ENCODE results near the gene ZNF691.

ZNF691 gene

GRCh38 chr1:42816585-42817439 is 29.6 kb upstream of the ZNF691 start, which contains the start of the genes ERMAP and SVBP:
Gene ERMAP, plus strand, starts transcription at chr1:42817122. Its CDS starts 13,327 bp downstream, at chr1:42830449.
Gene SVBP, minus strand, starts transcription at chr1:42817397. Its CDS starts 853 bp downstream, at chr1:42816544.
- peaks cover 18% of the 10 kb centered on the region for H3K4me1 ChIP-seq (ENCODE audit: low read depth, poor library complexity, severe bottlenecking)
- H3K79me2 ChIP-seq (ENCODE audit: insufficient read depth, low read depth), result no peaks in the 10 kb centered on the region
- peak within 1 kb of the TSS; percentile 75 for H3K27ac ChIP-seq
- H3K36me3 ChIP-seq (ENCODE audit: insufficient read depth), result no peaks in the 10 kb centered on the region
- TF ChIP-seq CTCF (conservative IDR thresholded peaks at IDR 0.05; ENCODE audit: low read depth, low read length), result no peak
- no peaks in the 10 kb centered on the region for H4K20me1 ChIP-seq (ENCODE audit: insufficient read depth)
- H3K9ac ChIP-seq, result peak within 1 kb of the TSS; percentile 88
- H3K4me2 ChIP-seq, result peak within 1 kb of the TSS; percentile 95
- no peaks in the 10 kb centered on the region for H3K27me3 ChIP-seq (ENCODE audit: insufficient read depth, low read depth)
- H2AFZ ChIP-seq (ENCODE audit: low read depth), result peak within 1 kb of the TSS; percentile 95
- H3K4me3 ChIP-seq (IDR thresholded peaks at IDR 0.05; ENCODE audit: insufficient read depth, low read depth, low read length), result peak within 1 kb of the TSS; percentile 79

- Histone ChIP-seq H3K4me1 (ENCODE audit: low read depth, poor library complexity, severe bottlenecking) (peaks cover 18% of the 10 kb centered on the region), H3K27me3 (ENCODE audit: insufficient read depth, low read depth) (no peaks in the 10 kb centered on the region), H3K79me2 (ENCODE audit: insufficient read depth, low read depth) (no peaks in the 10 kb centered on the region), H3K9ac (peak overlapping the region; percentile 88; the same call in 1 of the 2 replicates), H2AFZ (ENCODE audit: low read depth) (peak overlapping the region; percentile 79), H3K36me3 (ENCODE audit: insufficient read depth) (no peaks in the 10 kb centered on the region), H3K4me2 (peak overlapping the region; percentile 95), H3K4me3 (IDR thresholded peaks at IDR 0.05; ENCODE audit: insufficient read depth, low read depth, low read length) (no peak overlapping the region), H4K20me1 (ENCODE audit: insufficient read depth) (no peaks in the 10 kb centered on the region), H3K27ac (no peak overlapping the region; the same call in 1 of the 2 replicates)
- TF ChIP-seq CTCF (conservative IDR thresholded peaks at IDR 0.05; ENCODE audit: low read depth, low read length), result no peak
These were observed 29.0 kb upstream of the ZNF691 start for GRCh38 chr1:42817440-42817767.

- H3K27ac ChIP-seq, result no peak overlapping the region
- no peak overlapping the region for H3K4me3 ChIP-seq (IDR thresholded peaks at IDR 0.05; ENCODE audit: insufficient read depth, low read depth, low read length)
- H3K9ac ChIP-seq, result no peak overlapping the region
- peaks cover 23% of the 10 kb centered on the region for H3K4me1 ChIP-seq (ENCODE audit: low read depth, poor library complexity, severe bottlenecking)
- no peaks in the 10 kb centered on the region for H4K20me1 ChIP-seq (ENCODE audit: insufficient read depth)
- peak overlapping the region; percentile 79; the same call in 1 of the 2 replicates for H2AFZ ChIP-seq (ENCODE audit: low read depth)
- H3K27me3 ChIP-seq (ENCODE audit: insufficient read depth, low read depth), result no peaks in the 10 kb centered on the region
- TF ChIP-seq CTCF (conservative IDR thresholded peaks at IDR 0.05; ENCODE audit: low read depth, low read length), result no peak
- H3K36me3 ChIP-seq (ENCODE audit: insufficient read depth), result no peaks in the 10 kb centered on the region
- peak overlapping the region; percentile 95; the same call in 1 of the 2 replicates for H3K4me2 ChIP-seq
- no peaks in the 10 kb centered on the region for H3K79me2 ChIP-seq (ENCODE audit: insufficient read depth, low read depth)
These were observed 28.4 kb upstream of the ZNF691 start for GRCh38 chr1:42817976-42818375.

GRCh38 chr1:42820813-42821212 is 25.6 kb upstream of the ZNF691 start:
- Histone ChIP-seq H3K27ac (no peak overlapping the region), H4K20me1 (ENCODE audit: insufficient read depth) (no peaks in the 10 kb centered on the region), H2AFZ (ENCODE audit: low read depth) (no peak overlapping the region), H3K36me3 (ENCODE audit: insufficient read depth) (no peaks in the 10 kb centered on the region), H3K27me3 (ENCODE audit: insufficient read depth, low read depth) (no peaks in the 10 kb centered on the region), H3K4me1 (ENCODE audit: low read depth, poor library complexity, severe bottlenecking) (peaks cover 26% of the 10 kb centered on the region), H3K4me2 (no peak overlapping the region), H3K4me3 (IDR thresholded peaks at IDR 0.05; ENCODE audit: insufficient read depth, low read depth, low read length) (no peak overlapping the region), H3K9ac (no peak overlapping the region), H3K79me2 (ENCODE audit: insufficient read depth, low read depth) (no peaks in the 10 kb centered on the region)
- no peak for TF ChIP-seq CTCF (conservative IDR thresholded peaks at IDR 0.05; ENCODE audit: low read depth, low read length)
